Urothelium cell line (cell line): ENCODE data around the gene APC.
"Not testable (repeated sequence)": the region's sequence is repeated elsewhere in the genome, so short reads cannot be mapped to it uniquely, and the experiment has no call there.

Experiments
- DNase-seq: peaks from one replicate; pipeline ENCODE4 v3.0.0; 2011; ENCODE audit warnings: low spot score, mixed read lengths
- FAIRE-seq: peaks from 2 replicates; lab custom pipeline; 2011; peaks lifted over from hg19 to GRCh38; lab: Jason Lieb, UNC

APC gene

GRCh38 chr5:112713206-112713605 is 24.5 kb upstream of the APC start:
- DNase-seq = no peak
- no peak for FAIRE-seq

DNA sequence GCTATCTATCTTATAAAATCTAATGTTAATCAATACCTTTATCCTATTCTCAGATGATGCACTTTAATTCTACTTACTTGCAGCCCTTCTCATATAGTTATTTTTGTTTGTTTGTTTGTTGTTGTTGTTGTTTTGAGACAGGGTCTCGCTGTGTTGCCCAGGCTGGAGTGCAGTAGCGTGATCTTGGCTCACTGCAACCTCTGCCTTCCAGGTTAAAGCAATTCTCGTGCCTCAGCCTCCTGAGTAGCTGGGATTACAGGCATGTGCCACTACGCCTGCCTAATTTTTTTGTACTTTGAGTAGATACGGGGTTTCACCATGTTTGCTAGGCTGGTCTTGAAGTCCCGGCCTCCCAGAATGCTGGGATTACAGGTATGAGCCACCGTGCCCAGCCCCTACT is 20.8 kb upstream of the APC start:
- not testable (repeated sequence) for FAIRE-seq

GRCh38 chr5:112717506-112718082 is 20.1 kb upstream of the APC start:
- no peak for FAIRE-seq
- no peak for DNase-seq

More for the DNA sequence above, 20.8 kb upstream of the APC start:
- not testable (repeated sequence) for DNase-seq

DNA sequence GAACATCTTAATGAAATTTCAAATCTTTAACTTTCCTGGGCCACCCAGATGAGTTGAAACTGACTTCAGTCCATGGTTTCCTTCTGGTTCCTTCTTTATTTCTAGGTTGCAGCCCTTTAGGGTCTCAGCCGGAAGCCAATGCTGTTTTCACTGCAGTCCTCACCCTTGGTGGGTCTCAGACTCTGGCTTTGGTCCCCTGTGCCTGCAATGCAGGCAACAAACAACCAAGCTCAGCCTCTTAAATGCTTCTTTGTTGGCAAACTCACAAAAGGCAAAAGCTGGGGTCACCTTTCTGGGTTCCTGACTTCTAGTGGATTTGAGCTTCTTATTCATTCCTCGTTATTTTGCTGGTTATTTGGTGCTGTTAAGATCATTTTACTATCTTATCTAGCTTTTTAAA is 19.3 kb upstream of the APC start:
- FAIRE-seq (no peak), DNase-seq (no peak)

GRCh38 chr5:112720576-112720975 is 17.1 kb upstream of the APC start:
- no peak for DNase-seq
- no peak for FAIRE-seq

- no peak for DNase-seq
- FAIRE-seq = no peak
These were observed 12.8 kb upstream of the APC start for GRCh38 chr5:112724901-112725300.

DNA sequence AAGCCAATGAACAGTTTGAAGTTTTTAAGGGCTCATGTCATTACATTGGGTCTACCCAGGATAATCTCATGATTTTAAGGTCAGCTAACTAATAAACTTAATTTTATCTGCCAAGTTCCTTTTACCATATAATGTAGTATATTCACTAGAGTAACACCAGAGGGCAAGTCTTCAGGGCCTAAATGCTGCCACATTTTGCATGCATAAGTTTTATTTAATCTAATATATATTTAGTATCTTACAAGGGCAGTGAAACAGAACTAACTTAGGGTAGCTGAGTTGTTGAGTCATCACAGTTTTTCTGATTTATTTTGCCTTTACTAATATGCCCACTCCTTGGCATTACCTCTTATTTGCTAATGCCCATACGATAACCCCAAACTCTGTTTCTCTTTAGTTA is 8.1 kb upstream of the APC start:
- DNase-seq (no peak), FAIRE-seq (no peak)

- FAIRE-seq (no peak), DNase-seq (no peak)
These were observed 5.6 kb upstream of the APC start for GRCh38 chr5:112732131-112732530.

- no peak for FAIRE-seq
- no peak for DNase-seq
These were observed 4.1 kb upstream of the APC start for GRCh38 chr5:112733586-112733985.

- FAIRE-seq (no peak), DNase-seq (no peak)
These were observed 3.1 kb upstream of the APC start for GRCh38 chr5:112734597-112734996.

- DNase-seq (no peak), FAIRE-seq (no peak)
These were observed 2.0 kb upstream of the APC start for GRCh38 chr5:112735702-112736101.

DNA sequence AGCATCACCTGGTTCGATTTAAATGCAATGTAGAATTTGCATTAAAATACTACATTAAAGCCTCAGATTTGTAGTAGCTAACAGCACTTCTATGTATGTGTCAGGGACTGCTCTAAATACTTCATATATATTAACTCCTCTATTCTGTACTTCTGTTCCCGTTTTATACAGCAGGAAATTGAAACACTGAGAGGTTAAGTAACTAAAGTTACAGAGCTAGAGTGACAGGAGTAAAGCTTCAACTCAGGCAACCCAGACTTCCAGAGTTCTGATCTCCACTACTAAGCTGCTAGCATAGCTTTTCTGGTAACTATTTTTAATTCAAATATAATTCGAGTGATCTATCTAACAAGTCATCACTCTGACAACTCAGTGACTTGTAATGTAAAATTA is 619 bp upstream of the APC start:
- DNase-seq (no peak), FAIRE-seq (no peak)

GRCh38 chr5:112738191-112738560 is 491 bp downstream of the APC start:
- FAIRE-seq (no peak), DNase-seq (peak; percentile 5)

DNA sequence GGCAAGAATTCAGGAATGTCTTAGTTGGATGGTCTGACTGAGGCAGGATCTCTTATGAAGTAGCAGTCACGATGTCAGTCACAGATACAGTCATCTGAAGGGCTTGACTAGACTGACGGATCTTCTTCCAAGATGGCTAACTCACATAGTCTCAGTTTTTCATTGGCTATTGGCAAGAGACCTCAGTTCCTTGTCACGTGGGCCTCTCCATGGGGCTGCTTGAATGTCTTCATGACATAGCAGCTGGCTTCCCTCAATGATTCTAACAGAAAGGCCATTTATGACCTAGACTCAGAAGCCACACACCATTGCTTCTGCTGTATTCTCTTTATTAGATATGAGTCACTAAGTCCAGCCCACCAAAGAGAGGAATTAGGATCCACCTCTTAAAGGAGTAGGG is 4.7 kb downstream of the APC start:
- DNase-seq = no peak
- FAIRE-seq = no peak

GRCh38 chr5:112743631-112744030 is 5.9 kb downstream of the APC start:
- FAIRE-seq (no peak), DNase-seq (no peak)

GRCh38 chr5:112752335-112752734 is 14.7 kb downstream of the APC start:
- FAIRE-seq (no peak), DNase-seq (no peak)

DNA sequence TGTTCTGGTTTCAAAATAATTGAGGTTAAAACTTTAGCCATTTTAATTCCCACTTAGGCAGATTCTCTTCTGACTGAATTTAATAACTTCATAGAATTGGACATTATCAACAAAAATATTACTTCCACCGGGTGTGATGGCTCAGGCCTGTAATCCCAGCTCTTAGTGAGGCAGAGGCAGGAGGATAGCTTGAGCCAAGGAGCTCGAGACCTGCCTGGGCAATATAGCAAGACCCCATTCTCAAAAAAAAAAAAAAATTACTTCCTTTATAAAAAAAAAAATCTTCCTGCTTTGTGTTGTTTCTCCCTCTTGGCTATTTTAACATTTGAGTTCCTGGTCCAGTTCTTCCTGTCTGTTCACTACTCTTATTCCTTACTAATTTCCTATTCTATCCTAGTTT is 18.0 kb downstream of the APC start:
- FAIRE-seq (no peak), DNase-seq (no peak)

DNA sequence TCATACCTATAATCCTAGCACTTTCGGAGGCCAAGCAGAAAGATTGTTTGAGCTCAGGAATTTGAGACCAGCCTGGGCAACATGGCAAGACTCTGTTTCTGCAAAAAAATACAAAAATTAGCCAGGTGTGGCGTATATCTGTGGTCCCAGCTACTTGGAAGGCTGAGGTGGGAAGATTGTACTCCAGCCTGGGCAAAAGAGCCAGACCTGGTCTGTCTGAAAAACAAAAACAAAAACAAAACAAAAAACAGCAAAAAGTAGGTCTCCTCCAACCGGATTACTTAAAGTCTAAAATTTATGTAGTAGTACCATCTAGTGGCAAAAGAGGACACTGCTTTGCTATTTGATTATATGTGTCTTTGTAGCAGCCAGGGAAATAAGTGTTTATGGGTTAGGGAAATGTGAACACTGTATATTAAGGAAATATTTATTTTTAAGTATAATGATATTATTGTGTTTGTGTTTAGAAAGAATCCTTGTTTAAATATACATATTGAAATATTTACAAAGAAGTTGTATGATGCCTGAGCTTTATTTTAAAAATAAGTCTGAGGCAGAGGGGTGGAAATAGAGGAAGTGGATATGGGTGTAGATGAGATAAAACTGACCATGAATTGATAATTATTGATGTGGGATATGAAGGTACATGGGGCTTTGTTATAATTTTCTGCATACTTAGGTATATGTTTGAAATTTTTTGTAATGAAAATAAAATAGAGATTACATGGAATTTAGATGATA is 20.0 kb downstream of the APC start:
- DNase-seq = peak; percentile 46
- FAIRE-seq = no peak

DNA sequence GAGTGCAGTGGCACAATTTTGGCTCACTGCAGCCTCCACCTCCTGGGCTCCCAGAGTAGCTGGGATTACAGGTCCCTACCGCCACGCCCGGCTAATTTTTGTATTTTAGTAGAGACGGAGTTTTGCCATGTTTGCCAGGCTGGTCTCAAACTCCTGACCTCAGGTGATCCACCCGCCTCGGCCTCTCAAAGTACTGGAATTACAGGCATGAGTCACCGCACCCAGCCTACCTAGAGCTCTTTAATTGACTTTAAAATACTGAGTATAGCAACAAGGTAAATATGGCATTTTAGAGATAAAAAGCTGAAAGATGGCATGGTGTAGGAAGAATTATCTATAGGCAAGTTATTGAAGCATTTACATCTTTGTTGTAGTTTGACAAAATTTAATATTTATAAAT is 21.0 kb downstream of the APC start:
- FAIRE-seq = no peak
- no peak for DNase-seq

- DNase-seq (no peak), FAIRE-seq (no peak)
These were observed 24.6 kb downstream of the APC start for GRCh38 chr5:112762113-112762810.

DNA sequence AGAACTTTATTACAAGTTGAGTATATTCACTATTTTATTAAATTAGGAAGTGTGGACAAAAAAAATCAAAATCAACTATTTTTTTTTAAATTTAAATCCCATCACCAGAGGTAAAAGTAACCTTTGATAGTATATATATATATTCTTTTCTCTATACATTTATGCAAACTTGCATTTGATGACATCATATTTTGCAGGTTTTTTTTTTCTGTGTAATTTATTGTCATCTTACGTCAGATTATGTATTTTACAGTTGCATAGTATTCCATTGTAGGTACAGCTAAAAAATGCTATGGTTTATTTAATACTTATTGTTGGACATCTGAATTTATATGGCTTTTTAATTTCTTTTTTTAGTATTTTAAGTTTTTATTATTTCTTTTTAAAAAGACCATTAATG is 25.5 kb downstream of the APC start:
- no peak for FAIRE-seq
- DNase-seq = no peak

GRCh38 chr5:112772124-112772523 is 34.4 kb downstream of the APC start:
- FAIRE-seq = no peak

More at GRCh38 chr5:112772124-112772523, 34.4 kb downstream of the APC start:
- no peak for DNase-seq
